Choroid plexus epithelial cell (primary cell): ENCODE data around the gene AASDH.

ENCODE experiments used
- DNase-seq: peaks from one replicate; pipeline ENCODE4 v3.0.0-alpha.2; 2010; ENCODE audit warnings: low read depth
- H3K4me3 ChIP-seq: 2 replicates; pipeline ENCODE4 v1.5.1; 2011; ENCODE audit warnings: low read depth, mild to moderate bottlenecking, control low read depth, low read length, moderate library complexity
- CTCF ChIP-seq: conservative IDR thresholded peaks from 2 replicates; pipeline ENCODE4 v1.5.1; 2011; ENCODE audit warnings: low read depth, mild to moderate bottlenecking, control low read depth, inconsistent platforms, low read length, moderate library complexity

Gene AASDH

GRCh38 chr4:56320293-56320692 lies 67.0 kb downstream of the AASDH start:
- peak; percentile 65 for DNase-seq
- no peak for TF ChIP-seq CTCF
- H3K4me3 ChIP-seq, result no peak overlapping the region

GRCh38 chr4:56318555-56318954 lies 68.7 kb downstream of the AASDH start:
- no peak overlapping the region for H3K4me3 ChIP-seq
- no peak for DNase-seq
- TF ChIP-seq CTCF, result no peak

- DNase-seq, result no peak
- no peak for TF ChIP-seq CTCF
- no peak overlapping the region for H3K4me3 ChIP-seq
Measured at GRCh38 chr4:56317749-56318148, 69.5 kb downstream of the AASDH start.

GRCh38 chr4:56316011-56316650 lies 71.2 kb downstream of the AASDH start:
- no peak for DNase-seq
- H3K4me3 ChIP-seq, result no peak overlapping the region
- TF ChIP-seq CTCF, result no peak

GRCh38 chr4:56315543-56315942 lies 71.7 kb downstream of the AASDH start:
- no peak for DNase-seq
- H3K4me3 ChIP-seq, result no peak overlapping the region
- TF ChIP-seq CTCF, result no peak

- no peak for TF ChIP-seq CTCF
- DNase-seq, result no peak
- no peak overlapping the region for H3K4me3 ChIP-seq
Measured at GRCh38 chr4:56315041-56315440, 72.2 kb downstream of the AASDH start.

GRCh38 chr4:56314207-56314915 lies 72.9 kb downstream of the AASDH start:
- TF ChIP-seq CTCF, result no peak
- no peak for DNase-seq
- H3K4me3 ChIP-seq, result no peak overlapping the region
